ENCODE data around the gene ACTL10.

The ACTL10 gene

GRCh38 chr20:33713865-33714367 is 47.2 kb downstream of the ACTL10 start:
- intact Hi-C loops (cut with DNase I): no loop called here
- DNase-seq: peak in 2 of 10 donors; percentile 30 to 56

DNA sequence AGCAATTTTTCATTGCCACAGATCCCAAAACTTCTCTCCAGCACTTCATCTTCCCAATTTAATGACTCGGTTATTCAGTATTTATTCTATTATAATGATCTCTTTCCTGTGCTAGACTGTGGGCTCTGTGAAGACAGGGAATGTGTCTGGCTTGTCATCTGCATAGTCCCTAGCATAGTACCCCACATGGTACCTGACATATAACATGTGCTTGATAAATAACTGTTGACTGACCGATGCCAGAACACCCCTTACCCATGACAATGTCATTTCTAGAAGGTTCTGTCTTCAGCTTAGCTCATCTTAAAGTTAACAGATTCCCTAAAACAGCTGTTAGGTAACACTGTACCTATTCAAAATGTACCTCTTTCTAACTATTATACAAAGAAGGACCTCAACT is 49.8 kb downstream of the ACTL10 start:
- intact Hi-C loops (cut with DNase I): no loop called here
- DNase-seq: no peak

All from posterior cingulate gyrus (tissue), 11 donors.